Transverse colon (tissue), 4 donors: ENCODE measurements around the gene SELENOS. TPM values are rescaled to one million over a fixed set of nuclear protein-coding genes. Genes with fewer than 3 reads are reported as not detected.

Source experiments
- DNase-seq: peaks from one replicate; pipeline ENCODE4 v3.0.0-alpha.2; 2019
- H3K27ac ChIP-seq, 4 donors: fragments of 200-600 bp; sonication (generic); 2 replicates each; pipeline ENCODE4 v1.5.1; 2016 to 2018; ENCODE audit warnings: inconsistent platforms in 4 of 4
- H3K27me3 ChIP-seq: fragments of 200-600 bp; sonication (generic); 2 replicates; pipeline ENCODE4 v1.5.1; 2017; ENCODE audit warnings: inconsistent platforms
- H3K36me3 ChIP-seq, 4 donors: fragments of 200-600 bp; sonication (generic); 2 replicates each; pipeline ENCODE4 v1.5.1; 2017 to 2019; ENCODE audit warnings: inconsistent platforms in 4 of 4
- H3K4me1 ChIP-seq, 4 donors: fragments of 200-600 bp; sonication (generic); 2 replicates each; pipeline ENCODE4 v1.5.1; 2017 to 2020; ENCODE audit warnings: inconsistent platforms in 4 of 4
- H3K4me3 ChIP-seq, 4 donors: fragments of 200-600 bp; sonication (generic); 1 replicate in 1 of 4; 2 replicates in 3 of 4; pipeline versions ENCODE4 v1.5.1 to v1.6.1; 2017 to 2019; ENCODE audit warnings: inconsistent platforms in 4 of 4
- H3K9me3 ChIP-seq, 2 donors: fragments of 200-600 bp; sonication (generic); 2 replicates each; pipeline ENCODE4 v1.5.1; 2017 to 2019; ENCODE audit warnings: inconsistent platforms in 2 of 2
- EP300 ChIP-seq: sonication (generic); formaldehyde crosslinking; IDR thresholded peaks from one replicate; pipeline ENCODE4 v1.6.1; 2017; ENCODE audit warnings: antibody characterized with exemption, low read depth
- POLR2A ChIP-seq: fragments of 450-650 bp; IDR thresholded peaks from one replicate; pipeline ENCODE4 v1.6.1; 2016; ENCODE audit warnings: antibody characterized with exemption, mild to moderate bottlenecking, moderate library complexity
- POLR2AphosphoS5 ChIP-seq, 3 donors: sonication (generic); formaldehyde crosslinking; IDR thresholded peaks; one replicate each; pipeline ENCODE4 v1.6.1; 2016; ENCODE audit warnings: antibody characterized with exemption in 3 of 3
- WGBS, 2 donors: methylation state at CpG; one replicate each; pipeline ENCODE4 v1.1.5; 2018; ENCODE audit warnings: low coverage in 1 of 2; 5-methylcytosine and 5-hydroxymethylcytosine counted together
- in situ Hi-C, 4 donors: fragments of 200-750 bp; cut with MboI; loops; one replicate each; pipeline versions ENCODE4 v1.15.0 to v1.15.1; 2017; ENCODE audit warnings: low sequenced_read_pairs in 3 of 4, low pct_ligation_motif_present in 1 of 4, low pct_unique_long_range_greater_than_20kb in 1 of 4
- intact Hi-C: fragments of 100-400 bp; cut with DNase I; formaldehyde crosslinking; loops from one replicate; pipeline ENCODE4 v1.15.1; 2023; ENCODE audit warnings: low total_unique reads
- total RNA-seq, 4 donors: library from RNA; depleted of rRNA; stranded (reverse); fragments of >200 nt; gene quantifications; one replicate each; pipeline ENCODE4 v1.1.0, GENCODE V29; 2016
- TF ChIP-seq, protein P1 (sequence below), 5 experiments: fragments of 200-600 bp in 3 of 5; fragments of 450-650 bp in 2 of 5; sonication (generic) in 3 of 5; IDR thresholded peaks; 1 replicate in 2 of 5; 2 replicates in 3 of 5; pipeline ENCODE4 v1.5.1; 2016 to 2017; ENCODE audit warnings: antibody characterized with exemption in 5 of 5, inconsistent platforms in 3 of 5, mild to moderate bottlenecking in 2 of 5, moderate library complexity in 1 of 5

Gene SELENOS
- total RNA-seq, 4 donors from 2014 or later: 24.9 to 128 (median 120) TPM

DNA sequence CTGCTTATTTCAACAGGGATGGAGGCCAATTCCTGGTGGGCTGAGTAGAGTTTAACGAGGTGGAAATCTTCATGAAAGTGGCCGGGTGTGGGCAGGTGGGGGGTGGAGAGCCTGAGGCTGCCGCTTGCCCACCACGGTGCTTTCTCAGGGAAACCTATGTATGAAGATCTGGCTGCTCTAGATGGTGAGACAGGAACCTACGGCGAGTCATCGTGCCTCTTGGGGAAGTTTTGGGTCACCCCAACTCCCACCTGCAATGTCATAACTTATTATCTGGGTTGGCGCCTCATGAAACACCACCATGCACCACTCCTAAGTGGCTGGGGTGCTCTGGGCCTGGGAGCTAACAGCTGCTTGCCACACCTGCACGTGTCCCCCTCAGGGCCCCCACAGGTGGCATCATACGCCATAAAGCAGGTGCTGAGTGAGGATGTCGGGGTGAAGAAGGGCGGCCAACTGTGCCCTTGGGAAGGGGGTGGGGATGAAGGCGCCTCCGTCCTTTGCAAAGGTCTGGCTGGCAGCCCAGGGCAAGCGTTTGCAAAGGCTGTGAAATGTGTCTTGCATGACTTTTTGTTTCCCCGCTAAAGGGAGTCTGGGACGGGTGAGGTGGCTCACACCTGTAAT lies 45.7 kb upstream of the SELENOS start:
- WGBS, 2 donors: 81% methylated on average over 17 of the region's 17 CpGs; no CpG with 5 or more reads in 1 of the 2 donors
- Histone ChIP-seq H3K27me3 (no peaks in the 10 kb centered on the region), H3K36me3 (no peaks in the 10 kb centered on the region), H3K27ac (no peak overlapping the region), H3K4me1 (peaks cover 0 to 3% (median 0%) of the 10 kb centered on the region in 4 donors), H3K4me3 (no peak overlapping the region), H3K9me3 (no peaks in the 10 kb centered on the region)
- in situ Hi-C loops (loop anchor here in 1 of 4 donors (25.0 kb wide), 1 partner anchor 164 kb away; the partner anchor contains the start of gene PCSK6), intact Hi-C loops (no loop called here)
- TF ChIP-seq, protein P1, sequence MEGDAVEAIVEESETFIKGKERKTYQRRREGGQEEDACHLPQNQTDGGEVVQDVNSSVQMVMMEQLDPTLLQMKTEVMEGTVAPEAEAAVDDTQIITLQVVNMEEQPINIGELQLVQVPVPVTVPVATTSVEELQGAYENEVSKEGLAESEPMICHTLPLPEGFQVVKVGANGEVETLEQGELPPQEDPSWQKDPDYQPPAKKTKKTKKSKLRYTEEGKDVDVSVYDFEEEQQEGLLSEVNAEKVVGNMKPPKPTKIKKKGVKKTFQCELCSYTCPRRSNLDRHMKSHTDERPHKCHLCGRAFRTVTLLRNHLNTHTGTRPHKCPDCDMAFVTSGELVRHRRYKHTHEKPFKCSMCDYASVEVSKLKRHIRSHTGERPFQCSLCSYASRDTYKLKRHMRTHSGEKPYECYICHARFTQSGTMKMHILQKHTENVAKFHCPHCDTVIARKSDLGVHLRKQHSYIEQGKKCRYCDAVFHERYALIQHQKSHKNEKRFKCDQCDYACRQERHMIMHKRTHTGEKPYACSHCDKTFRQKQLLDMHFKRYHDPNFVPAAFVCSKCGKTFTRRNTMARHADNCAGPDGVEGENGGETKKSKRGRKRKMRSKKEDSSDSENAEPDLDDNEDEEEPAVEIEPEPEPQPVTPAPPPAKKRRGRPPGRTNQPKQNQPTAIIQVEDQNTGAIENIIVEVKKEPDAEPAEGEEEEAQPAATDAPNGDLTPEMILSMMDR (IDR thresholded peaks at IDR 0.05): no peak
- TF ChIP-seq POLR2AphosphoS5 (IDR thresholded peaks at IDR 0.05) (no peak), EP300 (no peak), POLR2A (no peak)
- no peak for DNase-seq

DNA sequence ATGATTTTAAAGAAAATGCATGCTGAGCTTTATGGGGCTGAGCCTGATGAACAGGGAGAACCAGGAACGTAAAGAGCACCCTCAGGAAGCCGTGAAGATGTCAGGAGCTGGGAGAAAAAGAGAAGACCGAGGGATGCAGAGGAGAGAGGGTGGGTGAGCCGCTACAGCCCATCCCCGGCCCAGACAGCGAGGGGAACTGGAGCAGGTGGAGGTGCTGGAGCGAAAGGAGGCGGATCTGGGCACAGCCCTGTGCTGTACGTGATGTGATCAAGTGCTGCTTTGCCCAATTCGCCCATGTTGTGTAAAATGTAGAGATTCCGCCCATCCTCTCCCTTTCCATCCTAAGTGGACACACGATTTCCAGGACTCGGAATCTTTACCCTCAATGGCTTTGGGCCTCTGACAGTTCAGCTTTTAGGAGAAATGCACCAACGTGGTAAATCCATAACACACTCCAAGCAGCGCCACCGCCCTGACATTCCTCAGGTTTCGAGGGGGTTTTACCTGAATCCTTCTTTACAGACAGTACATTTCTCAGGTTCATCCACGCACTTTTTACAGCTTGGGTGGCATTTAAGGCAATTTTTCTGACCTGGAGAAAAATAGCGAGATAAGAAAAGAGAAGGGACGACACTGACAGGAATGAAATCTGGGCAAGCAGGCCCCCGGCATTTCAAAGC lies 44.9 kb upstream of the SELENOS start:
- WGBS, 2 donors: 87 to 94% methylated on average over 10 to 21 of the region's 21 CpGs
- H3K4me1 ChIP-seq: peaks cover 0 to 3% (median 0%) of the 10 kb centered on the region in 4 donors
- intact Hi-C loops (no loop called here), in situ Hi-C loops (loop anchor here in 1 of 4 donors (25.0 kb wide), 1 partner anchor 165 kb away; the partner anchor contains the start of gene PCSK6)
- no peak for DNase-seq
- TF ChIP-seq POLR2AphosphoS5 (IDR thresholded peaks at IDR 0.05) (no peak), EP300 (no peak), POLR2A (no peak)
- TF ChIP-seq, protein P1 (IDR thresholded peaks at IDR 0.05): no peak
- H3K27me3 ChIP-seq: no peaks in the 10 kb centered on the region
- no peak overlapping the region for H3K27ac ChIP-seq
- no peak overlapping the region for H3K4me3 ChIP-seq
- H3K36me3 ChIP-seq: no peaks in the 10 kb centered on the region
- H3K9me3 ChIP-seq: no peaks in the 10 kb centered on the region

DNA sequence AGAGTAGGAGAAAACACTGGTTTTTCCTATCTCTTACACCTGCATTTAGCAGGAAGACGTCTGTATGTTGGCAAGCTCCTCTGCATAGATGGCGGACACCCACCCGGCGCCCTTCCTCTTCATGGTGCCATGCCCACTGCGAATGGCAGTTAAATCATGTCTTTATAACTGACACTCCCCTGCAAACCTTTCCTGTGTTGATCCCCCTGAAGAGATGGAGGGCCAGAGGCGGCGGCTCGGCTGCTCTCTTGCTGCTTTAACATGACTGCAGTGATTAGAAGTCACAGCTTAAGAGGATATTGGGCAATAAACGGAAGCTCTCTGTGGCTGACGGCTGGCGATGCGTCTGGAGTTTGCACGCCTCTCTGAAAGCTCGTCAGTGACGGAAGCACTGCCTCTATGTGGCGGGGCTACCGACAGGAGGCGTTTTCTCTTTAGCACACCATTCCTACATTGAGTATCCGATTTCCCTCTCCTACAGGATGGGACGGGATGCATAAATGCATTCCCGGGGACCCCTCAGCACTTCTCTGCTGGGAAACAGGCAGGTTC lies 43.3 kb upstream of the SELENOS start:
- Histone ChIP-seq H3K4me1 (peaks cover 0 to 3% (median 0%) of the 10 kb centered on the region in 4 donors), H3K9me3 (no peaks in the 10 kb centered on the region), H3K27ac (peak overlapping the region in 1 of 4 donors; percentile 15), H3K4me3 (no peak overlapping the region), H3K27me3 (no peaks in the 10 kb centered on the region), H3K36me3 (no peaks in the 10 kb centered on the region)
- TF ChIP-seq, protein P1 (IDR thresholded peaks at IDR 0.05): peak in 3 of 5 experiments; percentile 7 to 19 (median 11)
- no peak for TF ChIP-seq EP300
- TF ChIP-seq POLR2AphosphoS5 (IDR thresholded peaks at IDR 0.05): no peak
- intact Hi-C loops (no loop called here), in situ Hi-C loops (loop anchor here in 1 of 4 donors (25.0 kb wide), 1 partner anchor 167 kb away; the partner anchor contains the start of gene PCSK6)
- WGBS, 2 donors: 31 to 51% methylated on average over 9 to 21 of the region's 21 CpGs
- peak; percentile 52 for DNase-seq

DNA sequence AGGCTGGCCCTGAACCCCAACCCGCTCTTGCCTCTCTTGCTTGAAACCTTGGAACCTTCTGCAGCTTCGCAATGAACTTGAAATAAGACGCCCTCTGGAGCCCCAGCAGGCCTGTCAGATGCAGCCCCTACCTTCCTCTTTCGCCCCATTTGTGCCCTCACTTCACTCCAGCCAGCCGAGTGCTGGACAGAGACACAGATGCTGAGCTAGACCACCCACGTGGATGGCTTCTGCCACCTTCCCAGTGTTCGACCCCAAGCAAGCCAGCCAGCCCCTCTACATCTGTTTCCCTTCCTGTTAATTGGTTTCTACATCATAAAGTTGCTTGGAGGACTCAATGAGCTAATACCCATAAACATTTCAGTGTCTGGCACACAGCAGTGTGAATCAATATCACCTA lies 41.6 kb upstream of the SELENOS start:
- intact Hi-C loops (no loop called here), in situ Hi-C loops (loop anchor here in 1 of 4 donors (25.0 kb wide), 1 partner anchor 168 kb away; the partner anchor contains the start of gene PCSK6)
- Histone ChIP-seq H3K27ac (no peak overlapping the region), H3K4me3 (no peak overlapping the region), H3K36me3 (no peaks in the 10 kb centered on the region), H3K9me3 (no peaks in the 10 kb centered on the region), H3K4me1 (no peaks in the 10 kb centered on the region), H3K27me3 (no peaks in the 10 kb centered on the region)
- TF ChIP-seq EP300 (no peak), POLR2A (no peak), POLR2AphosphoS5 (IDR thresholded peaks at IDR 0.05) (no peak)
- TF ChIP-seq, protein P1 (IDR thresholded peaks at IDR 0.05): no peak
- 73% methylated on average over 7 of the region's 7 CpGs; no CpG with 5 or more reads in 1 of the 2 donors for WGBS, 2 donors
- no peak for DNase-seq
